ENCODE data around the gene AFF4.
"Not testable (repeated sequence)": the region's sequence is repeated elsewhere in the genome, so short reads cannot be mapped to it uniquely, and the experiment has no call there.

DNA sequence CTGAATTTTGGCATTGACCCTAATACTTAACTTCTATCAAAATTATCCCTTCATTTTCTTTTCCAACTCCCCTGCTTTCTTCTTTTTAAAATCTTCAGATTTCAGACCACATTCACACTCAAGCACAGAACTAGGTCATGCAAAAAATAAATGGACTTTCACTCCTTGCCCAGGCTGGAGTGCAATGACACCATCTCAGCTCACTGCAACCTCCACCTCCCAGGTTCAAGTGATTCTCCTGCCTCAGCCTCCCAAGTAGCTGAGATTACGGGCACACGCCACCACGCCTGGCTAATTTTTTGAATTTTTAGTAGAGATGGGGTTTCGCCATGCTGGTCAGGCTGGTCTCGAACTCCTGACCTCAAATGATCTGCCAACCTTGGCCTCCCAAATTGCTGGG, 108.4 kb downstream of the AFF4 start:
- TF ChIP-seq, protein P1, sequence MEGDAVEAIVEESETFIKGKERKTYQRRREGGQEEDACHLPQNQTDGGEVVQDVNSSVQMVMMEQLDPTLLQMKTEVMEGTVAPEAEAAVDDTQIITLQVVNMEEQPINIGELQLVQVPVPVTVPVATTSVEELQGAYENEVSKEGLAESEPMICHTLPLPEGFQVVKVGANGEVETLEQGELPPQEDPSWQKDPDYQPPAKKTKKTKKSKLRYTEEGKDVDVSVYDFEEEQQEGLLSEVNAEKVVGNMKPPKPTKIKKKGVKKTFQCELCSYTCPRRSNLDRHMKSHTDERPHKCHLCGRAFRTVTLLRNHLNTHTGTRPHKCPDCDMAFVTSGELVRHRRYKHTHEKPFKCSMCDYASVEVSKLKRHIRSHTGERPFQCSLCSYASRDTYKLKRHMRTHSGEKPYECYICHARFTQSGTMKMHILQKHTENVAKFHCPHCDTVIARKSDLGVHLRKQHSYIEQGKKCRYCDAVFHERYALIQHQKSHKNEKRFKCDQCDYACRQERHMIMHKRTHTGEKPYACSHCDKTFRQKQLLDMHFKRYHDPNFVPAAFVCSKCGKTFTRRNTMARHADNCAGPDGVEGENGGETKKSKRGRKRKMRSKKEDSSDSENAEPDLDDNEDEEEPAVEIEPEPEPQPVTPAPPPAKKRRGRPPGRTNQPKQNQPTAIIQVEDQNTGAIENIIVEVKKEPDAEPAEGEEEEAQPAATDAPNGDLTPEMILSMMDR (IDR thresholded peaks at IDR 0.05) = not testable (repeated sequence)
- not testable (repeated sequence) for TF ChIP-seq CREM, ETV6, MYBL2 (CRISPR knock-in tag; IDR thresholded peaks at IDR 0.05)
- TF ChIP-seq, protein P2, sequence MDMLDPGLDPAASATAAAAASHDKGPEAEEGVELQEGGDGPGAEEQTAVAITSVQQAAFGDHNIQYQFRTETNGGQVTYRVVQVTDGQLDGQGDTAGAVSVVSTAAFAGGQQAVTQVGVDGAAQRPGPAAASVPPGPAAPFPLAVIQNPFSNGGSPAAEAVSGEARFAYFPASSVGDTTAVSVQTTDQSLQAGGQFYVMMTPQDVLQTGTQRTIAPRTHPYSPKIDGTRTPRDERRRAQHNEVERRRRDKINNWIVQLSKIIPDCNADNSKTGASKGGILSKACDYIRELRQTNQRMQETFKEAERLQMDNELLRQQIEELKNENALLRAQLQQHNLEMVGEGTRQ (CRISPR knock-in tag; IDR thresholded peaks at IDR 0.05) = not testable (repeated sequence)
